ENCODE results near the gene WIPF1.

The WIPF1 gene

DNA sequence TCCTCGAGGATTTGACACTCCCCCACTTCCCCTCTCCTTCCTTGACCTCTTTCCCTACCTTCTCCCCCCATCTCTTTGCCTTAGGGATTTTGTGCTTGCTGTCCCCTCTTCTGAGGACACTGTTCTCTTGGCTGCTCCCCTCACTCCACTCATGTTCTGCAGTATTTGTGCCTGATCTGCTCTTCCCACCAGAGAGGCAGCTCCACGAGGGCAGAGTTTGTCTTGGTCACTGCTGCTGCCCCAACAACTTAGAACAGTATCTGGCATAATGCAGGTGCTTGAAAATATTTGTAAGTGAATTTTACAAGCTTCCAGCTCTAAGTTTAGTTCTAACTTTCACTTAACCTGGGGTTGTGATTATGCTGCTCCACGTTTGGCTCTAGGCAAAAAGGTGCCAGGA lies 10.0 kb upstream of the WIPF1 start:
- H3K4me3 ChIP-seq (ENCODE audit: low read depth, low read length), result no peak overlapping the region
- TF ChIP-seq, protein P1, sequence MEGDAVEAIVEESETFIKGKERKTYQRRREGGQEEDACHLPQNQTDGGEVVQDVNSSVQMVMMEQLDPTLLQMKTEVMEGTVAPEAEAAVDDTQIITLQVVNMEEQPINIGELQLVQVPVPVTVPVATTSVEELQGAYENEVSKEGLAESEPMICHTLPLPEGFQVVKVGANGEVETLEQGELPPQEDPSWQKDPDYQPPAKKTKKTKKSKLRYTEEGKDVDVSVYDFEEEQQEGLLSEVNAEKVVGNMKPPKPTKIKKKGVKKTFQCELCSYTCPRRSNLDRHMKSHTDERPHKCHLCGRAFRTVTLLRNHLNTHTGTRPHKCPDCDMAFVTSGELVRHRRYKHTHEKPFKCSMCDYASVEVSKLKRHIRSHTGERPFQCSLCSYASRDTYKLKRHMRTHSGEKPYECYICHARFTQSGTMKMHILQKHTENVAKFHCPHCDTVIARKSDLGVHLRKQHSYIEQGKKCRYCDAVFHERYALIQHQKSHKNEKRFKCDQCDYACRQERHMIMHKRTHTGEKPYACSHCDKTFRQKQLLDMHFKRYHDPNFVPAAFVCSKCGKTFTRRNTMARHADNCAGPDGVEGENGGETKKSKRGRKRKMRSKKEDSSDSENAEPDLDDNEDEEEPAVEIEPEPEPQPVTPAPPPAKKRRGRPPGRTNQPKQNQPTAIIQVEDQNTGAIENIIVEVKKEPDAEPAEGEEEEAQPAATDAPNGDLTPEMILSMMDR (conservative IDR thresholded peaks at IDR 0.05; ENCODE audit: low read depth, low read length), result no peak
- DNase-seq (ENCODE audit: low read depth), result no peak

DNA sequence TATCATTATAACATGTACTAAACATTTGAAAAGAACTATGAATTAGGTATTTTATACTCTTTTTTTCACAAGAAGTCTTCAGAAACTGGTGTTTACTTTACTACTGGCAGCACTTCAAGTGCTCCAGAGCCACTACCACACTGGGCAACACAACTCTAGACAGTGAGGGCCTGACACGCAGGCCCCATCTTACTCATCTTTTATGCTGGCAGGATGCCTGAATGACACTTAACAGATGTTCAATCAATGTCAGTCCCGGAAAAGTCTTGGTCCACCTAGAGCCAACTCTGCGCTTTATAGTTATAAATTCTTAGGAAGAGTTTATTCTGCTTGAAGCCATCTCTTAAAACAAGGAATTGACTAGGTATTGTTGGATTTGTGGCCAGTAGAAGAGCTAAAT lies 8.7 kb upstream of the WIPF1 start:
- TF ChIP-seq, protein P1 (conservative IDR thresholded peaks at IDR 0.05; ENCODE audit: low read depth, low read length), result no peak
- peak; percentile 72 for DNase-seq (ENCODE audit: low read depth)
- no peak overlapping the region for H3K4me3 ChIP-seq (ENCODE audit: low read depth, low read length)

DNA sequence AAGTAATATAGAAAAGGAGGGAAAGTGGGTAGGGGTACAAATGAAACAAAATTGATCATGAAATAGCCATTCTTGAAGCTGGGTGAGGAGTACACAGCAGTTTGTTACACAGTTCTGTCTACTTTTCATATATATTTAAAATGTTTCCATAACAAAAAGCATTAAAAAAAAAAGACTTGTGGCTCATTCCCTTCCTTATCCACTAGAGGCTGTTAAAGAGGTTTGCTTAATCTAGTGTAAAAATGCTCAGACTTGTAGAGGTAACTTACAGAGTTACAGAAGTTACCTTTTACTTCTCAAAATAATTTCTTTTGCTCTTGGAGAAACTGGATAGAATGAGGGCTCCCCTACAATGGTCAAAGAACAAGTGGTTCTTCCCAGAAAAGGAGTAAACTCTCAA lies 8.1 kb upstream of the WIPF1 start:
- H3K4me3 ChIP-seq (ENCODE audit: low read depth, low read length), result no peak overlapping the region
- peak; percentile 76 for DNase-seq (ENCODE audit: low read depth)
- TF ChIP-seq, protein P1 (conservative IDR thresholded peaks at IDR 0.05; ENCODE audit: low read depth, low read length), result peak; percentile 68

DNA sequence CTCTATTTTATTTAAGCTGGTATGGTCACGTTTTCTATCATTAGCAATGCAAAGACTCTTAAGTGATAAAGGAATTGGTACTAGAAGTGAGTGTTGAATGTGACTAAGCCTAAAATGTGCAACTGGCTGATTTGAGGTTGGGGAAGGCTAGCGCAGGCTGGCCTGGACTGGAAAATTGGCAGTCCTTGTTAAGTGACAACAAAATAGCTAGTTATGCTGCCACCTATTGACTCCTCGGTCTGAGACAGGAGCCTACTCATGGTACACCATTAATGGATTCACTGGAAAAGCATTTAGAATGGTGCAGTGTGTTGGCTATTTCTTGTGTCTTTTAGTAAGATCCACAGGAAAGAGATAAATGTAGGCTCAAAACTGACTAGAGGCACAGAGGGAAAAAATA lies 5.7 kb upstream of the WIPF1 start:
- no peak overlapping the region for H3K4me3 ChIP-seq (ENCODE audit: low read depth, low read length)
- DNase-seq (ENCODE audit: low read depth), result peak; percentile 77
- TF ChIP-seq, protein P1 (conservative IDR thresholded peaks at IDR 0.05; ENCODE audit: low read depth, low read length), result peak; percentile 68

DNA sequence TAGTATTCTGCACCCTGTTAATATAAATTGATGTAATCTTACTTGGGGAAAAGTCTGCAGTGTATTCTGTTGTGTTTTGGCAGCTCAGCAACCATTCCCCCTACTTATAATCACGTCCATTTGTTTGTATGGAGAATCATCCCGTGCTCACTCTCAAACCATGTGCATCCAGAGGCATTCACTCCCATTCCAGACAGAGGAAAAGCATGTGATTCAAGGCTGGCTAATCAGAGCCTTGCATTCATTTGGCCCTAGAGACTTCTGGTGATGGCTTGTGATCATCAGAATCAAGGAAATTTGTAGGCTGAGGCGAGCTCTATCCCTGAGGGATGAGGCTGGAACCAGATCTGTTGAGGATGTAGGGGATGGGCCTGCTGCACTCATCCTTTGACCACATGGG lies 5.1 kb upstream of the WIPF1 start:
- TF ChIP-seq, protein P1 (conservative IDR thresholded peaks at IDR 0.05; ENCODE audit: low read depth, low read length), result no peak
- H3K4me3 ChIP-seq (ENCODE audit: low read depth, low read length), result no peak overlapping the region
- no peak for DNase-seq (ENCODE audit: low read depth)

DNA sequence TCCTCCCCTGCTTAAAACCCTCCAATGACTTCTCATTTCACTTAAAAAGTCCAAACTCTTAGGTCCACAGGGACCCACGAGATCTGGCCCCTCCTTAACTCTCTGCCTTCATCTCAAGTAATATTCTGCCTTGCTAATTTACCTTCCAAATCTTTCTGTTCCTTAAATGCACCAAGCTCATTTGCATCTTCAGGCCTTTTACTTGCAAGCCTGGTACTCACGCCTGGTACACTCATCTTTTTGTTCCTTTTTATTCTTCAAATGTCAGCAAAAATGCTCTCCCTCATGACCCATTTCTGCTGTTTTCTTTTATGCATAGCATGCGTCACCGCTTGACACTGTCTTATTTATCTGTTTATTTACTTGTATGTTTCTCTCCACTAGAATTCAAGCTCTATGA lies 2.7 kb upstream of the WIPF1 start:
- DNase-seq (ENCODE audit: low read depth), result no peak
- no peak overlapping the region for H3K4me3 ChIP-seq (ENCODE audit: low read depth, low read length)
- TF ChIP-seq, protein P1 (conservative IDR thresholded peaks at IDR 0.05; ENCODE audit: low read depth, low read length), result no peak

DNA sequence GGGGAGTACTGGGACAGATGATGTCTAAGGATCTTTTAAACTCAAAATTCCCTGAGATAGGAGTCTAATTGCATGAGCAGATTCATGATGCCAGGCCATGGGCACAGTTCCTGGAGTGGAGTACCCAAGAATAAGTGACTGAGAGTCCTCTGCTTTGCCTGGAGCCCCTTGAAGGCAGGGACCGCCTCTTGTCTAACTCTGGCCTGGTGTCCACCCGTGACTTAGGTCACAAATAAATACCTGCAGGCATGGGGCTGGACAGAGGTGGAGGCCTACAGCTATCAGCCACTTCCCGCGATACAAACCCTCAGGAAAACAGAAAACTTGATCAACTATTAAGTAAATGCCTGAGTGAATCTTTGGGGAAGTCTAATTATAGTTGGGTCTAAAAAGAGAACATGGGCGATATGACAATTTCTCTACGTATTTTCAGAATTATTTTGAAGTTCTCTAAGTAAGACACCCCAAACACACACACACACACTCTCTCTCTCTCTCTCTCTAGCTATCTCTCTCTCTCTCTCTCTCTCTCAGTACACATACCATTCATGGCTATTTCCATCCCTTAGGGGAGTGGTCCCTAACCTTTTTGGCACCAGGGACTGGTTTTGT lies 1.8 kb upstream of the WIPF1 start:
- DNase-seq (ENCODE audit: low read depth), result no peak
- TF ChIP-seq, protein P1 (conservative IDR thresholded peaks at IDR 0.05; ENCODE audit: low read depth, low read length), result no peak
- no peak overlapping the region for H3K4me3 ChIP-seq (ENCODE audit: low read depth, low read length)

Data from choroid plexus epithelial cell (primary cell).